Measurements from ENCODE around the gene HBB. TPM values are rescaled to one million over a fixed set of nuclear protein-coding genes. Genes with fewer than 3 reads are reported as not detected.

The HBB gene
- total and polyA plus RNA-seq, 2 donors (not counting 3 experiments of a cell fraction or from before 2014, with no cell fraction given), result not detected

DNA sequence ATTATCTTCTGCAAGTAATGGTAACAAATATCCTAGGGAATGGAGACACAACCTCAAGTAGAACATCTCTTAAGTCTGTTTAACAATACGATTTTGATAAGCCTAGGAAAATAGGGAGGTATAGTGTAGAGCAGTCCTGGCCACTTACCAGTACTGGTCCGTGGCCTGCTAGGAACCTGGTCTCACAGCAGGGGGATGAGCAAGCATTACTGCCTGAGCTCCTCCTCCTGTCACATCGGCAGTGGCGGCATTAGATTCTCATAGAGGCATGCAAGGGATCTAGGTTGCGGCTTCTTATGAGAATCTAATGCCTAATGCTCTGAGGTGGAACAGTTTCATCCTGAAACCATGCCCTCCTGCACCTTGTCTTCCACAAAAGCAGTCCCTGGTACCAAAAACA is 30.8 kb downstream of the HBB start:
- no peaks in the 10 kb centered on the region for H3K9me1 ChIP-seq (replicated peaks; ENCODE audit: control insufficient read depth, extremely low read depth, insufficient read depth, low read length)
- ChIA-PET POLR2A (no interaction called here), CTCF (no interaction called here)
- no peak overlapping the region for H3K4me2 ChIP-seq (ENCODE audit: insufficient read depth, low read length)
- no peaks in the 10 kb centered on the region for H3K4me1 ChIP-seq (ENCODE audit: control insufficient read depth, extremely low read depth, insufficient read depth, low read length)
- FAIRE-seq (no peak), DNase-seq (ENCODE audit: low read depth, low spot score) (no peak)
- no peaks in the 10 kb centered on the region for H4K20me1 ChIP-seq (replicated peaks; ENCODE audit: control insufficient read depth, extremely low read depth, insufficient read depth, low read length)
- H3K27me3 ChIP-seq (ENCODE audit: control insufficient read depth in 2 of 2, insufficient read depth in 2 of 2, low read length in 2 of 2), result peaks cover 0 to 2% of the 10 kb centered on the region in 2 experiments
- TF ChIP-seq GATA2 (IDR thresholded peaks at IDR 0.05; ENCODE audit: insufficient read depth, insufficient read length, low read depth, low read length), result no peak
- no peak for TF ChIP-seq JUN (IDR thresholded peaks at IDR 0.05; ENCODE audit: borderline replicate concordance, insufficient read depth, insufficient read length, low read depth)
- no peak for TF ChIP-seq FOS (IDR thresholded peaks at IDR 0.05; ENCODE audit: borderline replicate concordance, insufficient read depth, low read length)
- no peak for TF ChIP-seq POLR2A (IDR thresholded peaks at IDR 0.05; ENCODE audit: low read depth, low read length)
- no peak for TF ChIP-seq POLR2AphosphoS5 (IDR thresholded peaks at IDR 0.05; ENCODE audit: insufficient read depth, low read depth, low read length)
- TF ChIP-seq, protein P1, sequence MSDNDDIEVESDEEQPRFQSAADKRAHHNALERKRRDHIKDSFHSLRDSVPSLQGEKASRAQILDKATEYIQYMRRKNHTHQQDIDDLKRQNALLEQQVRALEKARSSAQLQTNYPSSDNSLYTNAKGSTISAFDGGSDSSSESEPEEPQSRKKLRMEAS (IDR thresholded peaks at IDR 0.05; ENCODE audit: insufficient read depth, insufficient read length), result no peak
- TF ChIP-seq MYC (IDR thresholded peaks at IDR 0.05; ENCODE audit: low read depth, low read length), result no peak
- TF ChIP-seq, protein P2, sequence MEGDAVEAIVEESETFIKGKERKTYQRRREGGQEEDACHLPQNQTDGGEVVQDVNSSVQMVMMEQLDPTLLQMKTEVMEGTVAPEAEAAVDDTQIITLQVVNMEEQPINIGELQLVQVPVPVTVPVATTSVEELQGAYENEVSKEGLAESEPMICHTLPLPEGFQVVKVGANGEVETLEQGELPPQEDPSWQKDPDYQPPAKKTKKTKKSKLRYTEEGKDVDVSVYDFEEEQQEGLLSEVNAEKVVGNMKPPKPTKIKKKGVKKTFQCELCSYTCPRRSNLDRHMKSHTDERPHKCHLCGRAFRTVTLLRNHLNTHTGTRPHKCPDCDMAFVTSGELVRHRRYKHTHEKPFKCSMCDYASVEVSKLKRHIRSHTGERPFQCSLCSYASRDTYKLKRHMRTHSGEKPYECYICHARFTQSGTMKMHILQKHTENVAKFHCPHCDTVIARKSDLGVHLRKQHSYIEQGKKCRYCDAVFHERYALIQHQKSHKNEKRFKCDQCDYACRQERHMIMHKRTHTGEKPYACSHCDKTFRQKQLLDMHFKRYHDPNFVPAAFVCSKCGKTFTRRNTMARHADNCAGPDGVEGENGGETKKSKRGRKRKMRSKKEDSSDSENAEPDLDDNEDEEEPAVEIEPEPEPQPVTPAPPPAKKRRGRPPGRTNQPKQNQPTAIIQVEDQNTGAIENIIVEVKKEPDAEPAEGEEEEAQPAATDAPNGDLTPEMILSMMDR (IDR thresholded peaks at IDR 0.05; ENCODE audit: extremely low read depth in 1 of 2, insufficient read depth in 1 of 2, low read depth in 1 of 2, low read length in 2 of 2), result no peak
- TF ChIP-seq EZH2 (IDR thresholded peaks at IDR 0.05; ENCODE audit: borderline replicate concordance, low read depth, low read length, severe bottlenecking), result no peak
- no peaks in the 10 kb centered on the region for H3K36me3 ChIP-seq (ENCODE audit: control insufficient read depth in 2 of 2, extremely low read depth in 1 of 2, insufficient read depth in 2 of 2, low read length in 2 of 2)
- H3K79me2 ChIP-seq (ENCODE audit: control insufficient read depth, insufficient read depth, low read length), result no peaks in the 10 kb centered on the region
- dilution Hi-C loops (cut with MboI; ENCODE audit: extremely low pct_ligation_motif_present, low sequenced_read_pairs), result no loop called here
- BruUV-seq (replicated peaks), result no TSS peak
- H2AFZ ChIP-seq (ENCODE audit: low read depth, low read length), result no peak overlapping the region
- intact Hi-C loops (cut with micrococcal nuclease), result no loop called here
- no peak overlapping the region for H3K4me3 ChIP-seq (replicated peaks in 1 of 3; ENCODE audit: insufficient read depth in 1 of 3, low read depth in 1 of 3, low read length in 3 of 3)
- no peaks in the 10 kb centered on the region for H3K9me3 ChIP-seq (replicated peaks; ENCODE audit: control insufficient read depth, insufficient read depth, low read length)
- H3K27ac ChIP-seq (ENCODE audit: insufficient read depth, low read depth, low read length), result no peak overlapping the region
- no peak overlapping the region for H3K9ac ChIP-seq (replicated peaks; ENCODE audit: extremely low read depth, insufficient read depth, low read length)
